ENCODE measurements around the gene UNC13A. TPM values are rescaled to one million over a fixed set of nuclear protein-coding genes. Genes with fewer than 3 reads are reported as not detected.
"Not testable (repeated sequence)": the region's sequence is repeated elsewhere in the genome, so short reads cannot be mapped to it uniquely, and the experiment has no call there.

UNC13A gene
- total RNA-seq, 1 donor from 2014 or later = 0.48 TPM

DNA sequence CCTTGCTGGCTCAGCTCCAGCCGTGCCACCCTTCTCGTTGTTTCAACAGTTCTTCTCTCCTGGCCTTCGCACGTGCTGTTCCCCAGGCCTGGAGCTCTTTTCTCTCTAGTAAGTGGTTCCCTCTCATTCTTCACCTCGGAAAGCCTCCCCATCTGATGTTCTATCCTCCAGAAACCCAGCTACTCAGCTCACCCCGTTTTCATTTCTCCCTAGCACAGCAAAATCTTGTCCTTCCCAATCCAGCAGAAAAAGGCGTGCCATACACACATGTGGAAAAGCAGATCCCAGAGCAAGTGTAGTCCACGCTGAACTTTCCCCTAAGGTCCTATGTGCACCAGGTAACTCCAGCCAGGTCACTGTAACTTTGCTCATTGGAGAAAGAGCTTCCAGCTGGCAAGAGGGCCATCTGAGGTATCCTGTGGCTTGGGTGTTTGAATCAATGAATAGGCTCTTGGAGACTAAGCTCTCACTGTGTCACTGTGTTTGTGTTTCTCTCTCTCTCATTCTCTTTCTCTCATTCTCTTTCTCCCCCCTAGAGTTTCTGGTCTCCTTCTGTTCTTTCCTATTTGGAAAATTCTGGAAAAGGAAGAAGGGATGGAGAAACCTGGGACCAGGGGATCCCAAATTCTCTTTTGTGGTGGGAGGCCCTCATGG is 83.7 kb downstream of the UNC13A start:
- no peak for DNase-seq (ENCODE audit: low spot score)

DNA sequence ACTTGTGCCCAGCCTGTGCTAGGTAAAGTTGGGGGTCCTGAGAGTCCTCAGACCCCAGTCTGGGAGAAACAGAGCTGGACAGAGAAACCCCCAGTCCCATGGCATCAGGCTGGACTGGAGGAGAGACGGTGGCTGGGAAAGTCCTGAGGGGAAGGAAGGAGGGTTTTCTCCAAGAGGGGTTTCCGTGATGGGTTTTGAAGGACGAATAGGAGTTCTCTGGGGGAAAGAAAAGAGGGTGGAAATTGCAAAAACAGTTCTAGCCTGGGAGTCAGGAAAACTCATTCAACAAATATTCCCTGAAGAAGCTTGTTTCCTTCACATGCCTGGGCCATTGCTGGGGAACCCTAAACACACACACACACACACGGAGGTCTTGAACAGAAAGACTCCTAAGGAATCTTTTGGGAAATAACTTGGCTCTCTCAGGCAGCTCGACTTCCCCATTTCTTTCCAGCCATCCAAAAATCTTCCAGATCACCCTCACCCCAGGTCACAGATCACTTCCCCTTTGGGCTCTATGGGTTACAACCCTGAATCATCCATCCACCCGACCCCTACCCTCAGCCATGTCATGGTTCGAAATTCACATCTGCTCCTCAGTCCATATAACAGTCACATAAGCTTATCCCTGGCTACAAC is 85.2 kb downstream of the UNC13A start:
- no peak for DNase-seq (ENCODE audit: low spot score)

DNA sequence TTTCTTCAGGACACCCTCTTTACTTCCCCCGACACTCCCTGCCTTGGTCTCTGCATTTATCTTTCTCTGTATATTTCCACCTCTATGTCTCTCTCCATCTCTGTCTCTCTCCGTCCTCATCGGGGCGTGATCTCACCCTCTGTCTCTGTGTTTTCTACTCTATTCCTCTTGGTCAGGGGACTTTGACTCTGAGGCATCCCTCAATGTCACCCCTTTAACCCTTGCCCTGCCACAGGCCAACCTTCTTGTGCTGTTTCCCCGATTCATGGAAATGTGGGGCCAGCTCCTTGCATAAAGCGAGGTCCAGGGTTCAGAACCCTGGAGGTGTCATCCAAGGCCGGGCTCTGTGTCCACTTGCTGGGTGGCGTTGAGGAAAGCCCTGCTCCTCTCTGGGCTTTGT is 85.9 kb downstream of the UNC13A start:
- no peak for DNase-seq (ENCODE audit: low spot score)

DNA sequence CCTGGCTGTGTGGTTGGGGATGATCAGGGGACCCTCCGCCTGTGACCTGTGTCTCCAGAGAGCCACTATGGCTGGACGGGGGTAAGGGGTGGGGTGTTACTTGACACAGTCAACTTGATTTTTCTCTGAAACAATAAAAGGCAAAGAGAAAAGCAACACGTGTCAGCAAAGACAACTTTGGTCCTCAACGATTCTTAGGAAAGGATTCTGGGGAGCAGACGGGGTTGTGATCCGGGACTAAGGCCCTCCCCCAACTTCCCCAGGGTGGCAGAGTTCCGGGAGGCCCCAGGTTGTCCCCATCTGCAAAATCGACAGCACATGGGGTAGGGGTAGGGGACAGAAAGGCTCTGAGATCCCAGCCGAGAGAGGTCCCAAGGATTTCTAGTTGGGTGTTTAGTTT is 86.5 kb downstream of the UNC13A start:
- no peak for DNase-seq (ENCODE audit: low spot score)

DNA sequence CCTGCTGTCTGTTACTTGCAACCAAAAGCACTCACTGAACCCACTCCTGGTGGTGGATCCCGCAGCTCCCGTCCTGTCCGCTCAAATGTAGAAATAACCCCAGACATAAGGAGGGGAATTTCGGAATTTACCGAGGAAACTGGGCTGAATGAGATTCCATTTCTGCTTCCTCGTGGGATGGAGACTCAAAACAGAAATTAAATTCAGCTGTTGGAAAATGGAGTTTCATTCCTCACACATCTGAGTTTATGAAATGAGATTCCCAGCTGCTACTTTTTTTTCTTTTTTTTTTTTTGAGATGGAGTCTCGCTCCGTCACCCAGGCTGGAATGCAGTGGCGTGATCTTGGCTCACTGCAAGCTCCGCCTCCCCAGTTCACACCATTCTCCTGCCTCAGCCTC is 88.4 kb downstream of the UNC13A start:
- DNase-seq (ENCODE audit: low spot score) = no peak

DNA sequence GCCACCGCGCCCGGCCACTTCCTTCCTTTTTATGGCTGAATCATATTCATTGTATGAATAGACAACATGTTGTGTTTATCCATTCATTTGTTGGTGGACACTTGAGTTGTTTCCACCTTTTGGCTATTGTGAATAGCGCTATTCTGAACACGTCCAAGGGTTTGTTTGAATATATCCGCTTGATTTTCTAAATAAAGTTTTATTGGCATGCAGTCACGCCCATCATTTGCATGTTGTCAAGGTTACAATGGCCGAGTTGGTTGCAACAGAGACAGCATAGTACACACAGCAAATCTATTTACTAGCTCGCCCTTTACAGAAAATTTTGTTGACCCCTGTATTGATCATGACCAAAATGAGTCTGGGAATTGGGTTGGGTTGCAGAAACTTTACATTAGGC is 89.2 kb downstream of the UNC13A start:
- DNase-seq (ENCODE audit: low spot score) = no peak

DNA sequence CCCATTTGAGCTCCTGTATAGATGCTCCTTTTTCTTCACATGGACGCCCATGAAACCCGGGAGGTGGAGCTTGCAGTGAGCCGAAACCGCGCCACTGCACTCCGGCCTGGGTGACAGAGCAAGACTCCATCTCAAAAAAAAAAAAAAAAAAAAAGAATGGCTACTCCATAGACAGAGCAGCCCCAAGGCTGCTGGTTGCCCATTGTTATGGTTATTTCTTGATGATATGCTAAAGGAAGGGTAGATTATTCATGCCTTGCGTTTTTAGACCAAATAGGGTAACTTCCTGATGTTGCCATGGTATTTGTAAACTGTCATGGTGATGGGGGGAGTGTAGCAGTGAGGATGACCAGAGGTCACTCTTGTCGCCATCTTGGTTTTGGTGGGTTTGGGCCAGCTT is 90.1 kb downstream of the UNC13A start:
- not testable (repeated sequence) for DNase-seq (ENCODE audit: low spot score)

DNA sequence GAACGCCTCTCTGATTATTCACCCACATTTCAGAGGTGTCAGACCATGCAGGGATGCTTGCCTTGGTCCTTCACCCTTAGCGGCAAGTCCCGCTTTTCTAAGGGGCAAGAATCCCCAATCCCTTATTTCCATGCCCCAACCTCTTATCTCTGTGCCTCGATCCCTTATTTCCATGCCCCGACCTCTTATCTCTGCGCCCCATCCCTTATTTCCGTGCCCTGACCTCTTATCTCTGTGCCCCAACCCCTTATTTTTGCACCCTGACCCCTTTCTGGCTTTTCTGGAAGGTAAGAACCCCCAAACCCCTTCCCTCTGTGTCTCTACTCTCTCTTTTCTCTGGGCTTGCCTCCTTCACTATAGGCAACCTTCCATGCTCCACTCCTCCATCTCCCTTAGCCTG is 93.9 kb downstream of the UNC13A start:
- not testable (repeated sequence) for DNase-seq (ENCODE audit: low spot score)

DNA sequence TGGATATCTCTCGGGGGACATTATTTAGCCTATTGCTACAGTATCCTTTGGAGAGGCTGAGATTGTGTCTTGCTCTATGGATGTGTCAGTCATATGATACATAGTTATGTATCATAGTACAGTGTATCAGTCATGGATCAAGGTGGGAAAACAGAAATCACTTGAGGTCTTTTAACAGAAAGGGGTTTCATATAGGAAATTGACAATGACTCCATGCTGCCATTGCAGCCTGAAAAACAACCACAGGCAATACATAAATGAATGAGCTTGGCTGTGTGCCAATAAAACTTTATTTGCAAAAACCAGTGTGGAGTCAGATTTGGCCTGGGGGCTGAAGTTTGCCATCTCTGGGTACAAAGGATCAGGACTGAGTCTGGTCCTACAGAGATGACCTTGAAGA is 97.3 kb downstream of the UNC13A start:
- no peak for DNase-seq (ENCODE audit: low spot score)

DNA sequence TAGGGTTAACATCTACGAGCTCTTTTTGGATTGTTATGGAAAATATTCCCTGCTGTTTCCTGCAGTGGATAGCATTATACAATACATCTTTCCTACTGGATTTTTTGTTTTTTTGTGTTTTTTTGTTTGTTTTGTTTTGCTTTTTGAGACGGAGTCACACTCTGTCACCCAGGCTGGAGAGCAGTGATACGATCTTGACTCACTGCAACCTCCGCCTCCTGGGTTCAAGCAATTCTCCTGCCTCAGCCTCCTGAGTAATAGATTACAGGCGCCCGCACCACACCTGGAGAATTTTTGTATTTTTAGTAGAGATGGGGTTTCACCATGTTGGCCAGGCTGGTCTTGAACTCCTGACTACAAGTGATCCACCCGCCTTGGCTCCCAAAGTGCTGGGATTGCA is 102.8 kb downstream of the UNC13A start:
- DNase-seq (ENCODE audit: low spot score) = not testable (repeated sequence)

DNA sequence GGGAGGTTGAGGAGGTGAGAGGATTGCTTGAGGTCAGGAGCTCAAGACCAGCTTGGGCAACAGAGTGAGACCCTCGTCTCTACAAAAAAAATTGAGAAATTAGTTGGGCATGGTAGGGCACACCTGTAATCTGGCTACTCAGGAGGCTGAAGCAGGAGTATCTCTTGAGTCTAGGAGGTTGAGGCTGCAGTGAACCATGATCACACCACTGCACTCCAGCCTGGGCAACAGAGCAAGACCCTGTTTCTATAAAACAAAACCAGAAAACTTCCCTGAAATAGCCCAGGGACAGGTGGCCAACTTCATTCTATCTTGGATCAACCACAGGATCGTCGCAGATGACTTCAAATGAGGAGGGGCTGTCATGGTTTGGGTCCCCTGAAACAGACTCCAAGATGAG is 104.0 kb downstream of the UNC13A start:
- DNase-seq (ENCODE audit: low spot score) = no peak

DNA sequence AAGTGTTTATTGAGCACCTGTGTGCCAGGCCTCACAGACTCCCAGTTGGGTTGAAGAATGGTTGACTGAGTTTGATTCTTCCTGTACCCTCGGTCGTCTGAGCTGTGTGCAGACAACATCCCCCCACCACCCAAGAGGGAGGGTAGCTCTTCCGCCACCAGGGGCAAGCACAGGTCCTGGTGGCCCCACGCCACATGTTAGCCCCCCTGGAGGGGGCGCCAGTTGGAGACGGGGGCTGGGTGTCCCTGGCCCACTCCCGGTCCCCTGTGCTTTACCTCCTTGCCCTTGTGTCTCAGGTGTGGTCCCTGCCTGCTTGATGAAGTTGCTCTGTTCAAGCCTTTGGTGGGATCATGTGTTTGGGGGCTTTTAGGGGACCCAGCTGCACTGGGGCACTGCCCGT is 105.5 kb downstream of the UNC13A start:
- DNase-seq (ENCODE audit: low spot score) = no peak

DNA sequence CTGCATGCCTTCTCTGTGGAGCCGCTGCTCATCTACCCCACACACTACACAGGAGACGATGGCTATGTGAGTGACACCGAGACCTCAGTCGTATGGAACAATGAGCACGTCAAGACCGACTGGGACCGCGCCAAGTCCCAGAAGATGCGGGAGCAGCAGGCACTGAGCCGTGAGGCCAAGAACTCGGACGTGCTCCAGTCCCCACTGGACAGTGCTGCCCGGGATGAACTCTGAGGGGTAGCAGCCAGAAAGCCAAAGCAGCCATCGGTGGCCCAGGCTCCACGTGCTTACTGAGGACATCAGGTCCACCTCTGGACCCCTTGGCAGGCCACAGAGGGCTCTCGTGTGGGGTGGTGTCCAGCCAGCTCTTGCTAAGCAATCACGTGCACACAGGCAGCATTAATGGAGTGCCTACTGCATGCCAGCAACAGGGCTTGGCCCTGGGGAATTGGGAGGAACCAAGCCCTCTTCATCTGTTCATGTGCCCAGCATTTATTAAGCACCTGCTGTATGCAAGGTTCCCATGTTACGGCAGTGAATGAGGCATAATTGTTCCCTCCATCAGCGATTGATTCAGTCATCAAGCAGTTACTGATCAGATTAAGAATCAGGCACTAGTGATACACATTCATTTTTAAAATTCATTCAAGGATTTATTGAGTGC is 106.8 kb downstream of the UNC13A start:
- DNase-seq (ENCODE audit: low spot score) = no peak

DNA sequence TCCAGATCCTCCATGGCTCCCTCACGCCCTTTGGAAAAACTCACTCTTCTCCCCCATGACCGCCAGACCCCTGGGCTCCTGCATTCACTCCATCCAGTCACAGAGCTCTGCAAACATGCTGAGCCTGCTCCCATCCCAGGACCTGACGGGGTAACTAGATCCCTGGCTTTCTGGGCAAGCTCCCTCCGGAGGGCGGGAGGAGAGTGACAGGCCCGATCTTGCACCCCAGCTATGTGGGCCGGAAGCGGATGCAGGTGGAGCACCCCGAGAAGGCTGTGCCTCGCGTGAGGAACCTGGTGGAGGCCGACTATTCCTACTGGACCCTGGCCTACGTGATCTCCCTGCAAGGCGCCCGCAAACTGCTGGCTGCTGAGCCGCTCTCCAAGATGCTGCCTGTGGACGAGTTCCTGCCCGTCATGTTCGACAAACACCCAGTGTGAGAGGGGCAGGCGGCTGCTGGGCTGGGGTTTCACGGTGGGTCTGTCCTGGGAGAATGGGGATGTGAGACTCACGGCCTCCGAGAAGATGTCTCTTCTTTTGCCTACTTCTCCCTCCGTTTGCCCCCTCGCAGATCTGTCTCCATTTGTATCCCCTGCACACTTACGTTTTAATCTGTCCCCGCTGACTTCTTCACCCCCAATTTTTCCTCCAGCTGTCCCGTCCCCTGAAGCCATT is 107.5 kb downstream of the UNC13A start:
- DNase-seq (ENCODE audit: low spot score) = no peak

DNA sequence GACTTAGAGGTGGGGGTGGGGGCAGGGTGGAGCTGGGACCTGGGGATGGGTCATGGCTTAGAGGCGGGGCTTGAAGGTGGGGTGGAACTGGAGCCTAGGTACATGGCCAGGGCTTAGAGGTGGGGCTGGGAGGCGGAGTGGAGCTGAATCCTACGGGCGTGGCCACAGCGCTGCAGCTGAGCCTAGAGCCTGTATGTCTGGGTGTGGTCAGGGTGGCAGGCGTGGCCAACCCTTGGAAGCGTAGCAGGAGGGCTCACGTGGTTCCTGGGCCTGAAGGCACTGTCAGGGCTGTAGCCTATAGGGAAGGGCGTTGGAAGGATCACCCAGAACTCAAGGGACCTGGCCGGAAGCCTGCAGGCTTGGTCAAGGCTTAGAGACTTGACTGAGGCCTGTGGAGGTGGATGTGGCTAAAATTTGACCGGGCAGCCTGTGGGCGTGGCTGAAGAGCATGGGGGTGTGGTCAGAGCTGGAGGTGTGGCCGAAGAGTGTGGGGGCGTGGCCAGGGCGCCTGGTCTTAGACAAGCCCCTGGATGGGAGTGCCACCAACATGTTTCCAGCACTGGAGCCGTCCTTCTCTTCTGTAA is 108.4 kb downstream of the UNC13A start:
- peak; percentile 26 for DNase-seq (ENCODE audit: low spot score)

DNA sequence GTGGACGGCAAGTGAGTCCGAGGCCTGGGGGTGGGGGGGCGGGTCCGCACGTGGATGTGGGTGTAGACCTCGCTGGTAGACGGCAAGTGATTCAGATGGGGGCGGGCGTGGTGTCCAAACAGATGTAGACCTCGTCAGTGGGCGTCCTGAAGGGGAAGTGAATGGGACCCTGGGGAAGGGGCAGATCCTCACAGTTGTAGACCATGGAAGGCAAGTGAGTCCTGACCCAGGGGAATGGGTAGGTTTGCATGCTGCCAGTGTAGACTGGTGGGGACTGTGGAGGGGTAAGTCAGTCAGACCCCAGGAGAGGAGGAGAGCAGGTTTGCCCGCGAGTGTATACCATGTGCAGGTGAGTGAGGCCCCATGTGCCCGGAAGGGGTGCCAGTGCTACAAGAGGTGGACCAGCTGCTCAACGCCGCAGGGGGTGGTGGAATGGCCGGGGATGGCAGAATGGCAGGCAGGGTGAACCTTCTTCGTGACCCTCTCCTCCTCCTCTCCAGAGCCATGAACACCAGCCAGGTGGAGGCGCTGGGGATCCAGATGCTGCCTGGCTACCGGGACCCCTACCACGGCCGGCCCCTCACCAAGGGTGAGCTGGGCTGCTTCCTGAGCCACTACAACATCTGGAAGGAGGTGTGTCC is 110.6 kb downstream of the UNC13A start:
- DNase-seq (ENCODE audit: low spot score) = no peak

DNA sequence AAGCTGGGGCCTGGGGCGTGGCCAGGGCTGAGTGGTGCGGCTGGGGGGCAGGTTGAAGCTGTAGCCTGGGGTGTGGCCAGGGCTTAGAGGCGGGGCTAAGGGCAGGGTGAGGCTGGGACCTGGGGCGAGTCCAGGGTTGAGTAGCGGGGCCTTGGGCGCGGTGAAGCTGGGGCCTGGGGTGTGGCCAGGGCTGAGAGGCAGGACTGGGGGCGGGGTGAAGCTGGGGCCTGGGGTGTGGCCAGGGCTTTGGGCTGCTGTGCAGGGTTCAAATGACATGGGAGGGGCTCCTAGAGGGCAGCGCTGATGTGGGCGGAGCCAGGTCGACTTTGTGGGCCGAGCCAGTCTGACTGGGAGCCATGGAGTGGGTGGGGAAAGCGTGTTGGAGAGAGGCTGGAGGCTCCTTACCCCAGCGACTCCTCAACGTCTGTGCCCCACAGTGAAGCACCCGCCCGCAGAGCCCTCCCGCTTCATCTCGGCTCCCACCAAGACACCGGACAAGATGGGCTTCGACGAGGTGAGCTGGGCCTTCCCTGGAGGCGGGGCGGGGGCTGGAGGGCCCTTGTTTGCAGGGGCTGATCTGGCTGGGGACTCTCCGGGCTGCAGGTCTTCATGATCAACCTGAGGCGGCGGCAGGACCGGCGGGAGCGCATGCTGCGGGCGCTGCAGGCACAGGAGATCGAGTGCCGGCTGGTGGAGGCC is 111.2 kb downstream of the UNC13A start:
- peak; percentile 68 for DNase-seq (ENCODE audit: low spot score)

DNA sequence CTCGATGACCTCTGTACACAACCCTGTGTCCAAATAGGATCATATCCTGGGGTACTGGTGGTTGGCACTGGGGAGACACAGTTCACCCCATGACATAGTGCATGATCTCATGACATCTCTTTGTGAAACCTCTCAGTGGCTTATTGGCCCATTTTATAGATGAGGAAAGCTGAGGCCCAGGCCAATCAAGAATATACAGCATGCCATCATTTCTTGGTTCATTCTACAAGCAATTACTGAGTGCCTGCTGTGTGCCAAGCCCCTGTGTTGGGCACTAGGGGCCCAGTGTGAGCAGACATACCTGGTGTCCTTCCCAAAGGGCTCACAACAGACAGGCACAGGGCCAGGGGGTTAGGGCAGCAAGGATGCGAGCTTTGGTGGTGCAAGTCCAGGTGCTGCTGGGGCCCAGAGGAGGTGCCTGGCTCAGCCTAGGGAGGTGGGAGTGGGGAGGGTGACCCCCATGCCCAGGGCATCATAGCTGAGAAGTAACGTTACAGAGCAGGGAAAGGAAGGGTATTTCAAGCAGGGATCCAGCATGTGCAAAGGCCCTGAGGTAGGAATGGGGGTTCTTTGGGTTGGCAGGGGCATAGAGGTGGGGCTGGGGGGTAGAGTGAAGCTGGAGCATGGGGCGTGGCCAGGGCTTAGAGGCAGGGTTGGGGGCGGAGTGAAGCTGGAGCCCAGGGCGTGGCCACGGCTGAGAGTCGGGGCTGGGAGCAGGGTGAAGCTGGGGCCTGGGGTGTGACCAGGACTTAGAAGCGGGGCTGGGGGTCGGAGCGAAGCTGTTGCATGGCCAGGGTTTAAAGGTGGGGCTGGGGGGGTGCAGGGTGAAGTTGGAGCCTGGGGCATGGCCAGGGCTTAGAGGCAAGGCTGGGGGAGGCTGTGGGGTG is 112.0 kb downstream of the UNC13A start:
- no peak for DNase-seq (ENCODE audit: low spot score)

DNA sequence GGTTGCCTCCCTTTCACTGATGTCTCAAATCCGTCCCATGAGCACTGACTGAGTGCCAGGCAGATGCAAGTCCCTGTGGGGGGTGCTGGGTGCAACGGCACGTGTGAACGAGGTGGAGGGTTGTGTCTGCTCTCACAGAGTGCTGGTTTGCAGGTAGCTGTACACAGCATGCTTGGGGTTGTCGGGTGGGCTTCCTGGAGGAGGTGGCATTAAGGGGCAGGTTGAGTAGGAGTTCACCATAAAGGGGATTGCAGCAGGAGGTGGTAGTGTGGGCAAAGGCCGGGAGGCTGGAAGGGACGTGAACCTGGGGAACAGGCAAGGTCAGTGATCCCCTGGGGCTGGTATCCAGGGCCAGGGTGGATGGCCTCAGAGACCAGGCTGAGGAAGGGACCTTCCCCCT is 115.5 kb downstream of the UNC13A start:
- DNase-seq (ENCODE audit: low spot score) = no peak

DNA sequence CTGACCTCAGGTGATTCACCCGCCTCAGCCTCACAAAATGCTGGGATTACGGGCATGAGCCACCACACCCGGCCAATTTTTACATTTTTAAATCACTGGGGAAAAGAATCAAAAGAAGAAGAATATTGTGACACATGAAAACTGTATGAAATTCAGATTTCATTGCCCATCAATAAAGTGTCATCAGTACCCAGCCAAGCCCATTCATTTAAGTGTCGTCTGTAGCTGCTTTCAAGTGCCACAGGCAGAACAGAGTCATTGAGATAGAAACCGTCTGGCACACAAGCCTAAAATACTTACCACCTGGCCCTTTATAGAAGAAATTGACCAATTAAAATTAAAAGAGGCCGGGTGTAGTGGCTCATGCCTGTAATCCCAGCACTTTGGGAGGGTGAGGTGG is 117.4 kb downstream of the UNC13A start:
- DNase-seq (ENCODE audit: low spot score) = no peak
